ENCODE results near the gene GPR3. TPM values are rescaled to one million over a fixed set of nuclear protein-coding genes. Genes with fewer than 3 reads are reported as not detected.

The GPR3 gene
- total RNA-seq, 4 donors from 2014 or later = not detected

DNA sequence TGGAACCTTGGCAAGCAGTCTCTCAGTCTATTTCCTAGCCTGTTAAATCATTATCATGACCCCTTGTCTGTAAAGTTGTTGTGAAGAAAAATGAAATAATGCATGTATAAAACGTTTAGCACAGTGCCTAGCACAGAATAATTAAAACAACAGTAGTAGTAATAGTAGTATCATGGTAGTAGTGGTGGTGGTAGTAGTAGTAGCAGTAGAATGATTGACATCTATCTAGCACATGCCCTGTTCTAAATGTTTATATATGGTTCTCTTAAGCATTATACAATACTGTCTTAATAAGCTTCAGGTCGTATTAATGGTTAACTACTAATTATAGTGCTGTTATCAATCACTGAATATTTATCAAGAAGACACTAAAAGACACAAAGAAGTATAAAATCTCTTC is 46.7 kb downstream of the GPR3 start:
- Histone ChIP-seq H3K4me1 (peaks cover 41 to 61% (median 53%) of the 10 kb centered on the region in 4 donors), H3K27ac (peak overlapping the region; percentile 87 to 92 (median 90)), H3K36me3 (no peaks in the 10 kb centered on the region), H3K27me3 (no peaks in the 10 kb centered on the region), H3K4me3 (no peak overlapping the region), H3K9me3 (no peaks in the 10 kb centered on the region)
- TF ChIP-seq, protein P1, sequence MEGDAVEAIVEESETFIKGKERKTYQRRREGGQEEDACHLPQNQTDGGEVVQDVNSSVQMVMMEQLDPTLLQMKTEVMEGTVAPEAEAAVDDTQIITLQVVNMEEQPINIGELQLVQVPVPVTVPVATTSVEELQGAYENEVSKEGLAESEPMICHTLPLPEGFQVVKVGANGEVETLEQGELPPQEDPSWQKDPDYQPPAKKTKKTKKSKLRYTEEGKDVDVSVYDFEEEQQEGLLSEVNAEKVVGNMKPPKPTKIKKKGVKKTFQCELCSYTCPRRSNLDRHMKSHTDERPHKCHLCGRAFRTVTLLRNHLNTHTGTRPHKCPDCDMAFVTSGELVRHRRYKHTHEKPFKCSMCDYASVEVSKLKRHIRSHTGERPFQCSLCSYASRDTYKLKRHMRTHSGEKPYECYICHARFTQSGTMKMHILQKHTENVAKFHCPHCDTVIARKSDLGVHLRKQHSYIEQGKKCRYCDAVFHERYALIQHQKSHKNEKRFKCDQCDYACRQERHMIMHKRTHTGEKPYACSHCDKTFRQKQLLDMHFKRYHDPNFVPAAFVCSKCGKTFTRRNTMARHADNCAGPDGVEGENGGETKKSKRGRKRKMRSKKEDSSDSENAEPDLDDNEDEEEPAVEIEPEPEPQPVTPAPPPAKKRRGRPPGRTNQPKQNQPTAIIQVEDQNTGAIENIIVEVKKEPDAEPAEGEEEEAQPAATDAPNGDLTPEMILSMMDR (IDR thresholded peaks at IDR 0.05) = no peak
- TF ChIP-seq POLR2A (IDR thresholded peaks at IDR 0.05) = no peak
- DNase-seq = no peak
- intact Hi-C loops (cut with DNase I; ENCODE audit: low total_unique reads) = no loop called here
- 19 to 23% methylated on average over 2 of the region's 2 CpGs for WGBS, 2 donors (ENCODE audit: low coverage in 1 of 2)
- in situ Hi-C loops (cut with MboI; ENCODE audit: low pct_ligation_motif_present in 1 of 4, low pct_unique_long_range_greater_than_20kb in 1 of 4, low sequenced_read_pairs in 3 of 4) = no loop called here

DNA sequence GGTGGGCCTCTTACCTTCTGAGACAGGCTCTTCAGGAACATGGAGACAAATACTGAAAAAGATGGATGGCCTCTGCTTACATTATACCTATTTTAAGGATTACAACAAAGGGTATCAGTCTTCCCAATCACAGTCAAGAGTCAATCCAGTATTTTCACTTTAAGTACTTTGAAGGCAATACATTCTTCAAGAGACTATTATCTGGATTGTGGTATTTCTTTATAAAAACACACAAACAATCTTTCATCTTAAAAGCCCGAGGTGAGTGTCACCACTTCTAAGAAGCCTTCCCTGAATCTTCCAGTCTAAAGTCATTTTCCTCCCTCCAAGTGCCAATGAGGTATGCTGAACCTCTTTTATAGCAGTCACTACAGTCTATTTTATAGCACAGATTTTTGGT is 52.2 kb downstream of the GPR3 start:
- WGBS, 2 donors (ENCODE audit: low coverage in 1 of 2) = 13 to 19% methylated on average over 1 of the region's 1 CpG
- Histone ChIP-seq H3K9me3 (no peaks in the 10 kb centered on the region), H3K27me3 (no peaks in the 10 kb centered on the region), H3K4me1 (peaks cover 0 to 32% (median 14%) of the 10 kb centered on the region in 4 donors), H3K4me3 (no peak overlapping the region), H3K36me3 (no peaks in the 10 kb centered on the region), H3K27ac (peak overlapping the region; percentile 3 to 34 (median 12))
- no peak for DNase-seq
- intact Hi-C loops (cut with DNase I; ENCODE audit: low total_unique reads) (no loop called here), in situ Hi-C loops (cut with MboI; ENCODE audit: low pct_ligation_motif_present in 1 of 4, low pct_unique_long_range_greater_than_20kb in 1 of 4, low sequenced_read_pairs in 3 of 4) (no loop called here)
- TF ChIP-seq POLR2AphosphoS5 (IDR thresholded peaks at IDR 0.05) (no peak), POLR2A (IDR thresholded peaks at IDR 0.05) (no peak), EP300 (IDR thresholded peaks at IDR 0.05; ENCODE audit: low read depth) (no peak)
- TF ChIP-seq, protein P1 (IDR thresholded peaks at IDR 0.05) = no peak

Other genes starting within 250 kb of the GPR3 start
- 100 to 1,000 TPM in 2 of 4 donors, 10 to 100 TPM in 2; 17.9 to 140 (median 101) TPM for gene SLC9A1, start 237.5 kb upstream of the GPR3 start, total RNA-seq
- 10 to 100 TPM; 36.0 to 62.5 (median 44.2) TPM for gene WDTC1, start 158.0 kb upstream of the GPR3 start, total RNA-seq
- gene TMEM222, start 70.5 kb upstream of the GPR3 start, total RNA-seq = 10 to 100 TPM; 14.6 to 41.0 (median 22.3) TPM
- gene SYTL1, start 50.6 kb upstream of the GPR3 start, total RNA-seq = 1 to 10 TPM; 5.2 to 9.2 (median 6.9) TPM
- gene MAP3K6, start 25.7 kb upstream of the GPR3 start, total RNA-seq = 10 to 100 TPM; 13.5 to 35.5 (median 24.4) TPM
- 1 to 10 TPM in 2 of 4 donors, not detected in 2; 1.2 to 1.9 TPM for gene FCN3, start 17.8 kb upstream of the GPR3 start, total RNA-seq
- gene CD164L2, start 9.3 kb upstream of the GPR3 start, total RNA-seq = not detected
- gene WASF2, start 97.5 kb downstream of the GPR3 start, total RNA-seq = 100 to 1,000 TPM in 1 of 4 donors, 10 to 100 TPM in 3; 34.6 to 114 (median 60.9) TPM
- 10 to 100 TPM; 11.7 to 34.4 (median 21.3) TPM for gene AHDC1, start 211.5 kb downstream of the GPR3 start, total RNA-seq
- 1 to 10 TPM; 2.2 to 8.8 (median 5.8) TPM for gene FGR, start 242.6 kb downstream of the GPR3 start, total RNA-seq